ENCODE results near the gene COL5A1. TPM values are rescaled to one million over a fixed set of nuclear protein-coding genes. Genes with fewer than 3 reads are reported as not detected.

COL5A1 gene
- total RNA-seq, 2 donors from 2014 or later: 10.9 to 21.7 TPM

DNA sequence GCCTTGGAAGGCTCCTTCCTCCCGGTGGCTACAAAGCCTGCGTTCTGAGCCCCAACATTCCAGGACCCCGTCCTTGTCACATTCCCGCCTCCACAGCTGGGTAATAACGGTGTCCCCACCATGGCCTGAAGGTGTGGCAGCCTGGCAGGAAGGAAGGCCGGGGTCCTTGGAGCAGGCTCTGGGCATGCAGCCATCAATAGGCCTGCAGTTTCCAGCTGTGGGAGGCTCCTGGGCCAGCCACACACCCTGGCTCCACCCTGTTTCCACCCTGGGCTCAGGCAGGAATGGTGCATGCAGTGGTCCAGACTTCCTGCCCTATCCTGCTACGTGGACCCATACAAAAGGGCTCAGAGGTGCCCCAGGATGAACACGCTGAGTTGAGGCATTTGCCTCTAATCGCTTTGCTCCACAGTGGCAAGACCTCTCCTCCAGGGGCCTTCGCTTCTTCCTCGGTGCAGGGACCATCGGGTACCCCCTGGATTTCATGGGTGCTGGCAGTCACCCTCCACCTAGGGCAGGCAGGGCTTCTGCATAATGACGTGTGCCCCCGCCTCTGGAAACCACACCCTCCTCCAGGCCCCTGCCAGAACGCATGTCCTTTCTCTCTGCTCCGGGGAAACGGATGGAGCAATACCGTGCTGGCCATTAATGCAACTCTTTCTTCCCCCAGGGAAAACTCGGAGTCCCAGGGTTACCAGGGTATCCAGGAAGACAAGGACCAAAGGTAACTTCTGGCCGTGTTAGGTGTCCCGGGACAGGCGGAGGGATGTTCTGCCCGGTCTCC lies 143.9 kb downstream of the COL5A1 start:
- Histone ChIP-seq H3K4me1 (no peaks in the 10 kb centered on the region), H3K9ac (ENCODE audit: low read depth in 2 of 2, low read length in 2 of 2) (no peak overlapping the region), H3K27ac (no peak overlapping the region), H3K36me3 (no peaks in the 10 kb centered on the region), H3K27me3 (no peaks in the 10 kb centered on the region), H3K9me3 (no peaks in the 10 kb centered on the region), H3K4me3 (no peak overlapping the region)
- TF ChIP-seq CTCF (IDR thresholded peaks at IDR 0.05): no peak
- no peak for DNase-seq
- intact Hi-C loops (cut with DNase I): loop anchor here (10.0 kb wide), 1 partner anchor 199 kb away; no protein-coding TSS in a partner anchor

- Histone ChIP-seq H3K9me3 (no peaks in the 10 kb centered on the region), H3K27ac (no peak overlapping the region), H3K4me3 (no peak overlapping the region), H3K9ac (ENCODE audit: low read depth in 2 of 2, low read length in 2 of 2) (no peak overlapping the region), H3K27me3 (no peaks in the 10 kb centered on the region), H3K4me1 (no peaks in the 10 kb centered on the region), H3K36me3 (no peaks in the 10 kb centered on the region)
- intact Hi-C loops (cut with DNase I): loop anchor here (10.0 kb wide), 1 partner anchor 197 kb away; no protein-coding TSS in a partner anchor
- no peak for DNase-seq
- TF ChIP-seq CTCF (IDR thresholded peaks at IDR 0.05): no peak
Observed at GRCh38 chr9:134787601-134788531, 146.3 kb downstream of the COL5A1 start.

DNA sequence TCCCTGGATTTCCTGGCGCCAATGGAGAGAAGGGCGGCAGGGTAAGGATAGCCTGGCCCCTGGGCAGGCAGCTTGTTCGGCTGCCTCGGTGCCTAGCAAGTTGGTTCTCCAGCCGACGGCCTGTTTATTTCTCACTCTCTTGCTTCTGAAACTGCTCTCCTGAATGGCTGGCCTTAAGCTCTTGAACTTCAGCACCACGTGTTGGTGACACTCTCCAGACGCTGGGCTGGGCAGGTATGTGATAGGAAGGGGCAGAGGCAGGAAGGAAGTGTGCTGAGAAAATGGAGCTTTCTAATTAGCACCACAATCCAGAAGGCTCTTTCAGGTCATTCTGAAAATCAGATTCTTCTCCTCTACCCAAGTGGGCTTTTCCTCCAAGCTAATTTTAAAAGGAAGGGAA lies 147.6 kb downstream of the COL5A1 start:
- Histone ChIP-seq H3K27me3 (no peaks in the 10 kb centered on the region), H3K4me3 (no peak overlapping the region), H3K4me1 (no peaks in the 10 kb centered on the region), H3K27ac (no peak overlapping the region), H3K36me3 (no peaks in the 10 kb centered on the region), H3K9me3 (no peaks in the 10 kb centered on the region), H3K9ac (ENCODE audit: low read depth in 2 of 2, low read length in 2 of 2) (no peak overlapping the region)
- DNase-seq: no peak
- no peak for TF ChIP-seq CTCF (IDR thresholded peaks at IDR 0.05)
- intact Hi-C loops (cut with DNase I): loop anchor here (10.0 kb wide), 1 partner anchor 196 kb away; no protein-coding TSS in a partner anchor

GRCh38 chr9:134791009-134791408 lies 149.4 kb downstream of the COL5A1 start:
- Histone ChIP-seq H3K36me3 (no peaks in the 10 kb centered on the region), H3K9me3 (no peaks in the 10 kb centered on the region), H3K4me1 (no peaks in the 10 kb centered on the region), H3K9ac (ENCODE audit: low read depth in 2 of 2, low read length in 2 of 2) (no peak overlapping the region), H3K27me3 (no peaks in the 10 kb centered on the region), H3K4me3 (no peak overlapping the region), H3K27ac (no peak overlapping the region)
- no peak for DNase-seq
- TF ChIP-seq CTCF (IDR thresholded peaks at IDR 0.05): no peak
- intact Hi-C loops (cut with DNase I): no loop called here

- Histone ChIP-seq H3K4me1 (no peaks in the 10 kb centered on the region), H3K9ac (ENCODE audit: low read depth in 2 of 2, low read length in 2 of 2) (no peak overlapping the region), H3K4me3 (no peak overlapping the region), H3K36me3 (no peaks in the 10 kb centered on the region), H3K27ac (no peak overlapping the region), H3K27me3 (no peaks in the 10 kb centered on the region), H3K9me3 (no peaks in the 10 kb centered on the region)
- no peak for DNase-seq
- TF ChIP-seq CTCF (IDR thresholded peaks at IDR 0.05): no peak
- intact Hi-C loops (cut with DNase I): no loop called here
Observed at GRCh38 chr9:134792627-134793026, 151.0 kb downstream of the COL5A1 start.

All from colonic mucosa (tissue), 4 donors.